Karpas-422 (cell line): Measurements from ENCODE around the gene INTS6. TPM values are rescaled to one million over a fixed set of nuclear protein-coding genes. Genes with fewer than 3 reads are reported as not detected.

ENCODE experiments used
- DNase-seq: peaks from one replicate; pipeline ENCODE4 v3.0.0-alpha.2; 2015
- H2AFZ ChIP-seq: fragments of 200-600 bp; sonication (generic); 2 replicates; pipeline ENCODE4 v1.6.1; 2014; ENCODE audit warnings: antibody characterized with exemption, low read length, mixed read lengths
- H3K27ac ChIP-seq: fragments of 200-600 bp; sonication (generic); 2 replicates; pipeline ENCODE4 v1.5.1; 2014; ENCODE audit warnings: mild to moderate bottlenecking, low read length, moderate library complexity
- H3K27me3 ChIP-seq: fragments of 200-600 bp; sonication (generic); 2 replicates; pipeline ENCODE4 v1.6.1; 2014; ENCODE audit warnings: low read length, mixed read lengths
- H3K36me3 ChIP-seq: fragments of 200-600 bp; sonication (generic); 2 replicates; pipeline ENCODE4 v1.6.1; 2014; ENCODE audit warnings: low read length, mixed read lengths; ENCODE audit not compliant: insufficient read depth
- H3K4me1 ChIP-seq: fragments of 200-600 bp; sonication (generic); 2 replicates; pipeline ENCODE4 v1.6.1; 2014; ENCODE audit warnings: mild to moderate bottlenecking, low read length, mixed read lengths
- H3K4me2 ChIP-seq: fragments of 200-600 bp; sonication (generic); 2 replicates; pipeline ENCODE4 v1.6.1; 2014; ENCODE audit warnings: low read length, low read depth, mild to moderate bottlenecking; ENCODE audit not compliant: poor library complexity, severe bottlenecking
- H3K4me3 ChIP-seq: fragments of 200-600 bp; sonication (generic); 2 replicates; pipeline ENCODE4 v1.5.1; 2014; ENCODE audit warnings: mild to moderate bottlenecking, antibody characterized with exemption, low read length, mixed read lengths
- H3K79me2 ChIP-seq: fragments of 200-600 bp; sonication (generic); 2 replicates; pipeline ENCODE4 v1.6.1; 2014; ENCODE audit warnings: mild to moderate bottlenecking, low read length, mixed read lengths
- H3K9ac ChIP-seq: fragments of 200-600 bp; sonication (generic); 2 replicates; pipeline ENCODE4 v1.6.0; 2014; ENCODE audit warnings: low read length
- H3K9me2 ChIP-seq: fragments of 200-600 bp; sonication (generic), shearing (Covaris generic); replicated peaks from 2 replicates; pipeline ENCODE4 v1.6.0; 2014; ENCODE audit warnings: mild to moderate bottlenecking, low read length, moderate library complexity; ENCODE audit not compliant: insufficient read depth
- H3K9me3 ChIP-seq: fragments of 300-700, 200-600 bp; sonication (generic); 2 replicates; pipeline ENCODE4 v1.6.1; 2014; ENCODE audit warnings: low read length, mixed read lengths
- H4K20me1 ChIP-seq: fragments of 200-600 bp; sonication (generic); 2 replicates; pipeline ENCODE4 v1.6.1; 2014; ENCODE audit warnings: mild to moderate bottlenecking, antibody characterized with exemption, low read length, low read depth; ENCODE audit not compliant: insufficient read depth
- small RNA-seq: library from RNA; depleted of rRNA; stranded (forward); fragments of <200 nt; gene quantifications from one replicate; pipeline ENCODE3, GENCODE V24; 2014
- total RNA-seq: library from RNA; depleted of rRNA; stranded (reverse); fragments of >200 nt; shearing (Covaris generic); gene quantifications from 2 replicates; pipeline ENCODE4 v1.2.3, GENCODE V29; 2014; ENCODE audit warnings: low replicate concordance; rRNA removed

The INTS6 gene
- total RNA-seq, 1 experiment from 2014 or later = 86.2 TPM

DNA sequence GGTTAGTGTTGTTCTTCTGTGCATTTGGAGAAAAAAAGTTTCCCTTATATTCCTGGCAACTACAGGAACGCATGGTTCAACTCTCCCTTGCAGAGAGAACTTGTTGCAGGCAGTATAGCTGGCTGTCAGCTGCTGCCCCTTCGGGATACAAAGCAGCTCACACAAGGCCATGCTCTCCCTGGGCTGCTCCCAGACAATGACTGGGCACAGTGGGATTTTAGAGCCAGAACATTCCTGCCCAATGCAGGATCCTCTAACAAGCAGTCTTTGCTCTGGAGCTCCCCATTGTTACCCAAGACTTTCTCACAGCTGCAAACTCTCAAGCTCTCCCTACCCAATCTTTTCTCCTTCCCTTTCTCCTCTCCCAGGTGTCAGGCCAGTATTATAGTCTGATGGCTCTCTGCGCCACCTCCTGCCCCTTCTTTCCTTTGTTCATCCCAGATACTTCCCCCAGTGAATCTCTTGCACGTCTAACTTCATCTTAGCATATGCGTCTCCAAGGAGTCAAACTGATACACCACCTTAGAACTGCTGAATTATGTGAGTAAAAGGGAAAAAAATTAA lies 140.8 kb downstream of the INTS6 start:
- no peak for DNase-seq
- Histone ChIP-seq H3K27ac (no peak overlapping the region), H3K36me3 (no peaks in the 10 kb centered on the region), H3K27me3 (no peaks in the 10 kb centered on the region), H3K4me2 (no peak overlapping the region), H3K79me2 (no peaks in the 10 kb centered on the region), H3K4me3 (no peak overlapping the region), H2AFZ (no peak overlapping the region), H4K20me1 (no peaks in the 10 kb centered on the region), H3K4me1 (peaks cover 51% of the 10 kb centered on the region), H3K9ac (no peak overlapping the region), H3K9me3 (no peaks in the 10 kb centered on the region), H3K9me2 (no peaks in the 10 kb centered on the region)

Small RNA genes within 50 kb of the gene (small RNA-seq; reads per million reads assigned to genes)
- gene MIR5693 (not detected), gene RN7SL320P (not detected), gene SNRPGP11 (not detected)

Other genes with a start within 250 kb of the INTS6 start
- gene FAM124A, start 230.6 kb downstream of the INTS6 start, total RNA-seq = not detected in 2 replicates
- not detected in 2 replicates for gene SERPINE3, start 113.3 kb downstream of the INTS6 start, total RNA-seq
- 3.6 and 4.1 TPM in 2 replicates for gene WDFY2, start 131.4 kb upstream of the INTS6 start, total RNA-seq